Ovary (tissue), 3 donors: ENCODE results near the gene ARL5C.

Experiments used
- EP300 ChIP-seq: sonication (generic); formaldehyde crosslinking; IDR thresholded peaks from one replicate; pipeline ENCODE4 v1.6.1; 2017; ENCODE audit warnings: antibody characterized with exemption
- POLR2A ChIP-seq: fragments of 450-650 bp; IDR thresholded peaks from one replicate; pipeline ENCODE4 v1.6.1; 2017; ENCODE audit warnings: antibody characterized with exemption, mild to moderate bottlenecking, moderate library complexity
- TF ChIP-seq, protein P1 (sequence below), 3 donors: fragments of 450-650 bp in 2 of 3; fragments of 200-600 bp in 1 of 3; IDR thresholded peaks; one replicate each; pipeline versions ENCODE4 v1.5.1 to v1.8.0; 2016 to 2022; ENCODE audit warnings: antibody characterized with exemption in 3 of 3, mild to moderate bottlenecking in 1 of 3
- donor health status: DM: no; HTN: no; CAD: no.

DNA sequence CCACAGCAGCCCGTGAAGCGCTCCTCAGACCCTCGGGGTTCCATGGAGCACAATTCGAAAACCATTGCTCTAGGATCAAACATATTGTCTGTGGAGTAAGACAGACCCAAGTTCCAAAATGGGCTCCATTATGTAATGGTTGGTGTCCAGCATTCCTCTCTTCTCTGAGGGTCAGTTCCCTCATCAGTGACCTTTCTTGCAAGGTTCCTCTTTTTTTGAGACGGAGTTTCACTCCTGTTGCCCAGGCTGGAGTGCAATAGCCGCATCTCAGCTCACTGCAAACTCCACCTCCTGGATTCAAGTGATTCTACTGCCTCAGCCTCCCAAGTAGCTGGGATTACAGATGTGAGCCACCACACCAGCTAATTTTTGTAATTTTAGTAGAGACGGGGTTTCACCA lies 43.0 kb downstream of the ARL5C start:
- TF ChIP-seq, protein P1, sequence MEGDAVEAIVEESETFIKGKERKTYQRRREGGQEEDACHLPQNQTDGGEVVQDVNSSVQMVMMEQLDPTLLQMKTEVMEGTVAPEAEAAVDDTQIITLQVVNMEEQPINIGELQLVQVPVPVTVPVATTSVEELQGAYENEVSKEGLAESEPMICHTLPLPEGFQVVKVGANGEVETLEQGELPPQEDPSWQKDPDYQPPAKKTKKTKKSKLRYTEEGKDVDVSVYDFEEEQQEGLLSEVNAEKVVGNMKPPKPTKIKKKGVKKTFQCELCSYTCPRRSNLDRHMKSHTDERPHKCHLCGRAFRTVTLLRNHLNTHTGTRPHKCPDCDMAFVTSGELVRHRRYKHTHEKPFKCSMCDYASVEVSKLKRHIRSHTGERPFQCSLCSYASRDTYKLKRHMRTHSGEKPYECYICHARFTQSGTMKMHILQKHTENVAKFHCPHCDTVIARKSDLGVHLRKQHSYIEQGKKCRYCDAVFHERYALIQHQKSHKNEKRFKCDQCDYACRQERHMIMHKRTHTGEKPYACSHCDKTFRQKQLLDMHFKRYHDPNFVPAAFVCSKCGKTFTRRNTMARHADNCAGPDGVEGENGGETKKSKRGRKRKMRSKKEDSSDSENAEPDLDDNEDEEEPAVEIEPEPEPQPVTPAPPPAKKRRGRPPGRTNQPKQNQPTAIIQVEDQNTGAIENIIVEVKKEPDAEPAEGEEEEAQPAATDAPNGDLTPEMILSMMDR (IDR thresholded peaks at IDR 0.05) = no peak
- TF ChIP-seq EP300 (no peak), POLR2A (no peak)
